GM12878 (cell line): ENCODE measurements around the gene RXRG. TPM values are rescaled to one million over a fixed set of nuclear protein-coding genes. Genes with fewer than 3 reads are reported as not detected.

Experiments
- ATAC-seq: fragments of 200-7000 bp; cut with Tn5 transposase; 3 replicates; pipeline ENCODE4 v1.9.1; 2020; ENCODE audit warnings: mild to moderate bottlenecking, moderate library complexity
- BruUV-seq: library from RNA; stranded (reverse); fragments of 400-500 nt; replicated peaks from 2 replicates; lab custom pipeline; 2021; lab: Mats Ljungman, UMichigan
- CTCF ChIA-PET: fragments of 300-600 bp; sonication (Branson Sonifier 250); formaldehyde crosslinking; extraction: SDS; loops from one replicate; lab custom pipeline; 2021; ENCODE audit warnings: inconsistent platforms; lab: Yijun Ruan, JAX
- POLR2A ChIA-PET: fragments of 350-600 bp; formaldehyde crosslinking; extraction: SDS; loops from one replicate; lab custom pipeline; 2021; ENCODE audit warnings: inconsistent platforms; lab: Charles Lee
- RAD21 ChIA-PET: fragments of 300-600 bp; sonication (Branson Sonifier 250); formaldehyde crosslinking; loops from one replicate; lab custom pipeline; 2023; ENCODE audit warnings: antibody characterized with exemption; ENCODE audit not compliant: unreplicated experiment; lab: Charles Lee
- SMC1A ChIA-PET: fragments of 300-600 bp; sonication (Branson Sonifier 250); formaldehyde crosslinking; loops from one replicate; lab custom pipeline; 2023; ENCODE audit not compliant: unreplicated experiment, uncharacterized antibody; lab: Charles Lee
- DNase-seq: peaks from one replicate; pipeline ENCODE4 v3.0.0-alpha.2; 2011; ENCODE audit warnings: low read depth, low spot score
- FAIRE-seq: peaks from 3 replicates; lab custom pipeline; 2011; peaks lifted over from hg19 to GRCh38; lab: Jason Lieb, UNC
- H2AFZ ChIP-seq: 2 replicates; pipeline ENCODE4 v1.6.0; 2011; ENCODE audit warnings: low read depth, low read length, control low read depth; ENCODE audit not compliant: control insufficient read depth
- H3K27ac ChIP-seq: 2 replicates; pipeline ENCODE4 v1.5.1; 2011; ENCODE audit warnings: control low read depth; ENCODE audit not compliant: control insufficient read depth, insufficient read depth
- H3K27me3 ChIP-seq, 2 experiments: replicated peaks in 1 of 2; 2 replicates each; pipeline versions ENCODE4 v1.6.0 to v1.6.1; 2011; ENCODE audit warnings: low read length in 1 of 2; ENCODE audit not compliant: control insufficient read depth in 2 of 2, insufficient read depth in 2 of 2
- H3K36me3 ChIP-seq, 2 experiments: 2 replicates each; pipeline ENCODE4 v1.5.1; 2011; ENCODE audit warnings: low read length in 1 of 2; ENCODE audit not compliant: control insufficient read depth in 2 of 2, insufficient read depth in 2 of 2
- H3K4me1 ChIP-seq: 2 replicates; pipeline ENCODE4 v1.6.1; 2011; ENCODE audit warnings: mild to moderate bottlenecking, low read length, moderate library complexity, mixed read lengths; ENCODE audit not compliant: control insufficient read depth, insufficient read depth
- H3K4me2 ChIP-seq: 2 replicates; pipeline ENCODE4 v1.6.0; 2011; ENCODE audit warnings: control low read depth; ENCODE audit not compliant: control insufficient read depth, insufficient read depth
- H3K4me3 ChIP-seq: fragments of 200-600 bp; sonication (generic); 2 replicates; pipeline ENCODE4 v1.5.1; 2016
- H3K79me2 ChIP-seq: 2 replicates; pipeline ENCODE4 v1.6.0; 2011; ENCODE audit warnings: low read length; ENCODE audit not compliant: control insufficient read depth, insufficient read depth
- H3K9ac ChIP-seq: 2 replicates; pipeline ENCODE4 v1.8.0; 2011; ENCODE audit warnings: low read length, control low read depth, mixed read lengths; ENCODE audit not compliant: control insufficient read depth, insufficient read depth
- H3K9me3 ChIP-seq: replicated peaks from 3 replicates; pipeline ENCODE4 v1.5.1; 2011; ENCODE audit warnings: mild to moderate bottlenecking, low read length; ENCODE audit not compliant: control insufficient read depth, insufficient read depth
- H4K20me1 ChIP-seq: 2 replicates; pipeline ENCODE4 v1.6.0; 2011; ENCODE audit not compliant: control insufficient read depth, insufficient read depth
- MTA3 ChIP-seq: IDR thresholded peaks from 2 replicates; pipeline ENCODE4 v1.6.1; 2012; ENCODE audit warnings: low read length, inconsistent platforms, borderline replicate concordance
- NBN ChIP-seq: fragments of 450-650 bp; IDR thresholded peaks from 2 replicates; pipeline ENCODE4 v1.6.1; 2016
- RUNX3 ChIP-seq: IDR thresholded peaks from 2 replicates; pipeline ENCODE4 v1.6.1; 2012; ENCODE audit warnings: low read length, inconsistent platforms
- SPI1 ChIP-seq: IDR thresholded peaks from 2 replicates; pipeline ENCODE4 v1.6.1; 2011; ENCODE audit warnings: low read depth, mild to moderate bottlenecking, low read length, moderate library complexity, borderline replicate concordance; ENCODE audit not compliant: insufficient read depth
- WGBS: methylation state at CpG from one replicate; pipeline ENCODE4 v1.1.6; 2016; ENCODE audit warnings: low lambda C conversion rate; ENCODE audit not compliant: insufficient replicate concordance, insufficient coverage; ENCODE audit errors: missing lambda C conversion rate; 5-methylcytosine and 5-hydroxymethylcytosine counted together
- in situ Hi-C: fragments of 300-500 bp; cut with MboI; formaldehyde crosslinking; loops from 9 replicates; pipeline ENCODE4 v1.14.3; 2018; ENCODE audit warnings: mixed read lengths
- intact Hi-C: fragments of 100-400 bp; cut with micrococcal nuclease; formaldehyde crosslinking; loops from one replicate; pipeline ENCODE4 v1.14.2; 2022; ENCODE audit not compliant: unreplicated experiment
- polyA plus RNA-seq, 11 experiments: library from polyadenylated mRNA; depleted of rRNA in 4 of 11; unstranded in 6 of 11; stranded (reverse) in 5 of 11; fragments of >200 nt; fragmentation: Nextera tagmentation in 4 of 11; fragmentation: Illumina TruSeq in 1 of 11; extraction: Ambion mirVana in 4 of 11; extraction: Trizol in 1 of 11; gene quantifications; 1 replicate in 1 of 11; 2 replicates in 10 of 11; pipeline versions ENCODE4 v1.2.1 to v1.2.3, GENCODE V29; 2011 to 2016; ENCODE audit warnings: inconsistent platforms in 2 of 11, missing spikeins in 2 of 11, low read depth in 1 of 11
- total RNA-seq, 4 experiments: library from RNA; depleted of rRNA in 3 of 4; stranded (reverse); fragments of >200 nt in 3 of 4; fragmentation: Illumina TruSeq in 1 of 4; extraction: Trizol in 1 of 4; gene quantifications; 2 replicates each; pipeline versions ENCODE4 v1.2.1 to v1.2.3, GENCODE V29; 2013 to 2021

The RXRG gene
- total and polyA plus RNA-seq, 10 of the 15 experiments (the other 5 are each of a cell fraction or from before 2014, with no cell fraction given): 0.10 TPM; not detected in 9

- H3K27ac ChIP-seq: no peak overlapping the region
- CTCF ChIA-PET: interaction anchor here (4.1 kb wide), 1 partner anchor 15 kb away, joined by 15 read pairs; no protein-coding TSS in a partner anchor
- intact Hi-C loops (no loop called here), in situ Hi-C loops (no loop called here)
- no peaks in the 10 kb centered on the region for H4K20me1 ChIP-seq
- H3K27me3 ChIP-seq: peaks cover 10 to 15% of the 10 kb centered on the region in 2 experiments
- 14% methylated on average over 20 of the region's 20 CpGs for WGBS
- FAIRE-seq (no peak), ATAC-seq (no peak), DNase-seq (no peak)
- no peaks in the 10 kb centered on the region for H3K36me3 ChIP-seq
- no peak overlapping the region for H3K4me2 ChIP-seq
- no peak overlapping the region for H3K4me3 ChIP-seq
- no peaks in the 10 kb centered on the region for H3K79me2 ChIP-seq
- no peak overlapping the region for H2AFZ ChIP-seq
- BruUV-seq: no TSS peak
- no peaks in the 10 kb centered on the region for H3K9me3 ChIP-seq
- no peaks in the 10 kb centered on the region for H3K4me1 ChIP-seq
- no peak overlapping the region for H3K9ac ChIP-seq
- SMC1A ChIA-PET: no interaction called here
- no peak for TF ChIP-seq RUNX3
- no peak for TF ChIP-seq NBN
- TF ChIP-seq MTA3: no peak
- no peak for TF ChIP-seq SPI1
- RAD21 ChIA-PET: no interaction called here
- POLR2A ChIA-PET: no interaction called here
Measured at GRCh38 chr1:165351863-165352441, 93.0 kb downstream of the RXRG start.

Other genes with a start within 250 kb of the RXRG start
- gene LMX1A, start 88.4 kb downstream of the RXRG start, total RNA-seq (2014; rRNA removed): not detected in 2 replicates
- not detected in 2 replicates for gene LMX1A, start 88.4 kb downstream of the RXRG start, total RNA-seq (2014; rRNA removed; fragmentation: Illumina TruSeq; extraction: Trizol)
- gene LMX1A, start 88.4 kb downstream of the RXRG start, total RNA-seq (2021): not detected in 2 replicates
- not detected in 2 replicates for gene LMX1A, start 88.4 kb downstream of the RXRG start, polyA plus RNA-seq (2011; rRNA removed)
- not detected in 2 replicates for gene LMX1A, start 88.4 kb downstream of the RXRG start, polyA plus RNA-seq (2014; fragmentation: Illumina TruSeq; extraction: Trizol)
- not detected for gene LMX1A, start 88.4 kb downstream of the RXRG start, polyA plus RNA-seq (2014; fragmentation: Nextera tagmentation; extraction: Ambion mirVana)
- not detected in 2 replicates for gene LMX1A, start 88.4 kb downstream of the RXRG start, polyA plus RNA-seq (2014; rRNA removed)
- not detected for gene LMX1A, start 88.4 kb downstream of the RXRG start, polyA plus RNA-seq (2016; fragmentation: Nextera tagmentation; extraction: Ambion mirVana)
- gene LRRC52, start 98.9 kb upstream of the RXRG start, total RNA-seq (2014; rRNA removed): not detected in 2 replicates
- gene LRRC52, start 98.9 kb upstream of the RXRG start, total RNA-seq (2014; rRNA removed; fragmentation: Illumina TruSeq; extraction: Trizol): not detected in 2 replicates
- not detected in 2 replicates for gene LRRC52, start 98.9 kb upstream of the RXRG start, total RNA-seq (2021)
- gene LRRC52, start 98.9 kb upstream of the RXRG start, polyA plus RNA-seq (2011; rRNA removed): not detected in 2 replicates
- not detected in 2 replicates for gene LRRC52, start 98.9 kb upstream of the RXRG start, polyA plus RNA-seq (2014; fragmentation: Illumina TruSeq; extraction: Trizol)
- gene LRRC52, start 98.9 kb upstream of the RXRG start, polyA plus RNA-seq (2014; fragmentation: Nextera tagmentation; extraction: Ambion mirVana): not detected
- not detected in 2 replicates for gene LRRC52, start 98.9 kb upstream of the RXRG start, polyA plus RNA-seq (2014; rRNA removed)
- not detected for gene LRRC52, start 98.9 kb upstream of the RXRG start, polyA plus RNA-seq (2016; fragmentation: Nextera tagmentation; extraction: Ambion mirVana)
- gene MGST3, start 186.1 kb upstream of the RXRG start, total RNA-seq (2014; rRNA removed): 55.3 and 63.2 TPM in 2 replicates
- gene MGST3, start 186.1 kb upstream of the RXRG start, total RNA-seq (2014; rRNA removed; fragmentation: Illumina TruSeq; extraction: Trizol): 38.0 and 44.9 TPM in 2 replicates
- 37.3 and 41.4 TPM in 2 replicates for gene MGST3, start 186.1 kb upstream of the RXRG start, total RNA-seq (2021)
- 58.9 and 64.9 TPM in 2 replicates for gene MGST3, start 186.1 kb upstream of the RXRG start, polyA plus RNA-seq (2011; rRNA removed)
- gene MGST3, start 186.1 kb upstream of the RXRG start, polyA plus RNA-seq (2014; fragmentation: Illumina TruSeq; extraction: Trizol): 41.0 and 45.6 TPM in 2 replicates
- 100 to 1,000 TPM; 137 to 145 TPM for gene MGST3, start 186.1 kb upstream of the RXRG start, polyA plus RNA-seq (2014; fragmentation: Nextera tagmentation; extraction: Ambion mirVana)
- gene MGST3, start 186.1 kb upstream of the RXRG start, polyA plus RNA-seq (2014; rRNA removed): 60.3 and 72.6 TPM in 2 replicates
- gene MGST3, start 186.1 kb upstream of the RXRG start, polyA plus RNA-seq (2016; fragmentation: Nextera tagmentation; extraction: Ambion mirVana): 100 to 1,000 TPM; 105 to 120 TPM